GM19463 (cell line): ENCODE measurements around the gene ZBED4.

ENCODE experiments used
- ATAC-seq: cut with Tn5 transposase; IDR thresholded peaks from one replicate; pipeline ENCODE4 v1.9.1; 2021; ENCODE audit warnings: mild to moderate bottlenecking, moderate library complexity; ENCODE audit not compliant: unreplicated experiment

ZBED4 gene

DNA sequence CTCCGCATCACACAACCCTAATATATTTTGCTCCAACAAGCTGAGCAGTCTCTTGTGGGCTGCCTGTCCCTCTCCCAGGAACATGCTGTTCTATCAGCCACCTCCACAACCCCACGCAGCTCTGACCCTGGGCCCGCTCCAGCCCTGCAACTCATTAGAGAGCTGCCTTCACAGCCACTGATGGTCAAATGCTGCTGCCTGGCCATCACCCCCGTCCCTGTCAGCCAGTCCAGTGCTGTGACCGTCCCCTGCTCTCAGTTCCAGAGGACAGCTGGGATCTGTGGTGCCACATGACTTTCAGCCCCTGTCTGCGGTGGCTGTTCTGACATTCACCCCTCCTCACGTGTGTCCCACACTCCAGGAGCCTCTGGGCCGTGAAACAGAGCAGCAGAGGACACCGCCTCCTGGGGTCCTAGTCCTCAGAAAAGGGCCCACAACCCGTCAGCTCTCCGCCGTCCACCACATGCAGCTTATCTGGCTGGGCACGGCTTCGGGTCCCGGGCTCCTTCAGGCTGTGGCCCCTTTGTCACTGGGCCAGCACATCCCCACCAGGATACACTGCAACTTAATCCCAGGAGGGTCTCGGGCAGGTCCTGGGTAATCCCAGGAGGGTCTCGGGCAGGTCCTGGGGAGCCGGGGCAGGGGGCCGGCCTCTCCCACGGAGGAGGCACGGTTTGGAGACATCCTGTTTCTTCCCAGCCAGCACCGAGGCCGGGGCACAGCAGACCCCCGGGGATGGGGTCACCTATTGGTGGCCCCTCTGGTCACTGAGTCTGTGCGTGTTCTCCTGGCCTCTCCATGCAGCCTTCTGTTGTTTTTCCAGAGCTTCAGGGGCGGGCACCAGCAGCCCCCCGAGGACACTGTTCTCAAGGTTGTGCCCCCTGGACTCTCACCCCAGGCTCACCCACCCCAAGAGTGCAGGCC lies 79.9 kb downstream of the ZBED4 start:
- no peak for ATAC-seq

GRCh38 chr22:49934160-49934890 lies 80.7 kb downstream of the ZBED4 start:
- no peak for ATAC-seq

- ATAC-seq = no peak
Measured at GRCh38 chr22:49934891-49935557, 81.4 kb downstream of the ZBED4 start.

GRCh38 chr22:49935561-49935960 lies 81.9 kb downstream of the ZBED4 start:
- no peak for ATAC-seq

DNA sequence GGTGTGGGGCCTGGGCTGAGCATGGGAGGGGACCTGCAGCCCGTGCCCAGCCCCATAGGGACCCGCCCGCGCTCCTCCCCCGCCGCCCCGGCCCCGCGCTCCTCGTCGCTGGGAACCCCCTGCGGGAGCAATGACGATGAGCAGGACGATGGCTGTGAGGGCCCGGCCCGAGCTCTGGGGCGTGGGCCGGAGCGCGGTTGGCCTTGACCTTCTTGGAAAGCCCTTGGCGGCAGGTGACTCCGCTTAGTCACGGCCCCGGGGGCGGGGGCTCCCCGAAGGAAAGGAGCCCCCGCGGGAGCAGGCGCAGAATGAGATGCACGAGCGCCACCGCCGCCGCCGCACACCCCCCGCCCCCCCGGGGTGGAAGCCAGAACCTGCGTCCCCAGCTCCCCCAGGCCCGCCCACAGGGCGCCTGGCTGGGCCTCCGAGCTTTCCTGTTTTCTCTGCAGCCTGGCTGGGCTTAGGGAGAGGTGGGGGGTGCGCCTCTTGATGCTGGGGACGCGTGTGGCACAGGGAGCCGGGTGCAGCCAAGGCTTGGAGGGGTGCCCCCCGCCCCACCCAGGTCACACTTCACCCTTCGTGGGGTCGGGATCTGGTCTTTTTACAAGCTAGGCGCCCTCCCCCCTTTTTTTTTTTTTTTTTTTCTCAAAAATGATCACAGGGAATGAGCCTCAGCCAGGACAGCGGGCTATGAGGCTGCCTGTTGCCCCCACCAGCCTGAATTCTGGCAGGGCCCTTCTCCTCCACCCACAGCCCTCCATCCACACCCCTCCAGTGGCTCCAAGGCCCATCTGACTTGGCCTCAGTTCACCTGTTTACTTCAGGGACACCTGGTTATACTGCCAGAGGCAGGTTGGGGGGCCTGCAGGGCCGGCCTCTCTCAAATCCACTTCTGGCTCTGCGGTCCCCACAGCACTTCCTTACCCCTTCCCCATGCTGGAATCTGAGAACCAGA lies 82.7 kb downstream of the ZBED4 start:
- ATAC-seq = peak; percentile 77

GRCh38 chr22:49936973-49937757 lies 83.5 kb downstream of the ZBED4 start:
- ATAC-seq = no peak

- ATAC-seq = no peak
Measured at GRCh38 chr22:49937758-49938564, 84.3 kb downstream of the ZBED4 start.

DNA sequence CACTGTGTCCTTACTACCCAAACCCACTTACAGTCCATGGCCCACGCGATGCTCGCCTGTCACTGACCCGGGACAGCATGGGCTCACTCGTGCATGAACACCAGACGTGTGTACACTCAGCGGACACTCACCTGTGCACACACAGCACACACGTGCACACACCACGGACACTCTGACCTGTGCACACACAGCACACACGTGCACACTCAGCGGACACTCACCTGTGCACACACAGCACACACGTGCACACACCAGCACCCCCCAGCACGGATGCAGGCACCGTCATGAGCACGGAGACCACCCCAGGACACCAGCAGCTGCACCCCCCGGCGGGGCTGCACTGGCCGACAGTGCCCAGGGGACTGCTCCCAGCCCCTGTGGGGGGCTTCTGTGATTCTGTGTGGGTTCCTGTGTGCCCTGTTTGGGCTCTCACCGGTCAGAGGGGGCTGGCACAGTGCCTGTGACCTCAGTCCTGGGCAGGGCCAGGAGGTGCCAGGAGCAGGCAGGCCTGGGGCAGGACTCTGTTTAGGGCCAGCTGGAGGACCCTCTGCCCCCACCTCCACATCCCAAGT lies 85.0 kb downstream of the ZBED4 start:
- no peak for ATAC-seq
